T-helper 17 cell (primary cell): ENCODE data around the gene FRAT2. TPM values are rescaled to one million over a fixed set of nuclear protein-coding genes. Genes with fewer than 3 reads are reported as not detected.

Source experiments
- ATAC-seq: fragments of 150-1000 bp; cut with Tn5 transposase; 2 replicates; pipeline ENCODE4 v1.10.0; 2021; ENCODE audit warnings: mild to moderate bottlenecking, moderate library complexity
- DNase-seq, 3 donors: peaks; one replicate each; pipeline versions ENCODE4 v3.0.0 to v3.0.0-alpha.2; 2020 to 2021
- H3K9me3 ChIP-seq: one replicate; pipeline ENCODE4 v1.7.0; 2013; ENCODE audit warnings: low read length, mild to moderate bottlenecking; ENCODE audit not compliant: control insufficient read depth, poor library complexity, severe bottlenecking
- H3K27ac Mint-ChIP-seq: one replicate; pipeline ENCODE4 v1.8.0; 2022; ENCODE audit warnings: mild to moderate bottlenecking, moderate library complexity, mixed read lengths
- H3K27me3 Mint-ChIP-seq: one replicate; pipeline ENCODE4 v1.8.0; 2022; ENCODE audit warnings: mixed read lengths
- H3K36me3 Mint-ChIP-seq: one replicate; pipeline ENCODE4 v1.8.0; 2022; ENCODE audit warnings: low read depth, mixed read lengths
- H3K4me1 Mint-ChIP-seq: one replicate; pipeline ENCODE4 v1.8.0; 2022; ENCODE audit warnings: mild to moderate bottlenecking, mixed read lengths
- H3K4me3 Mint-ChIP-seq: one replicate; pipeline ENCODE4 v1.8.0; 2022; ENCODE audit warnings: mild to moderate bottlenecking, moderate library complexity, mixed read lengths
- total RNA-seq, 4 donors: library from RNA in 2 of 4; stranded (reverse) in 2 of 4; gene quantifications; one replicate each; pipeline ENCODE4 v1.2.3 and lab custom pipeline; 2022 to 2026

The FRAT2 gene
- total RNA-seq, 2 donors from 2014 or later: 16.8 to 21.7 TPM

GRCh38 chr10:97365761-97366351 is 31.3 kb upstream of the FRAT2 start:
- peaks cover 7% of the 10 kb centered on the region for H3K4me1 Mint-ChIP-seq
- peak overlapping the region; percentile 67 for H3K4me3 Mint-ChIP-seq
- ATAC-seq (no peak), DNase-seq (no peak)
- H3K27ac Mint-ChIP-seq: peak overlapping the region; percentile 82
- H3K36me3 Mint-ChIP-seq: peaks cover 19% of the 10 kb centered on the region
- no peaks in the 10 kb centered on the region for H3K27me3 Mint-ChIP-seq
- H3K9me3 ChIP-seq: no peaks in the 10 kb centered on the region

- H3K9me3 ChIP-seq: no peaks in the 10 kb centered on the region
- H3K27ac Mint-ChIP-seq: peak overlapping the region; percentile 83
- H3K27me3 Mint-ChIP-seq: no peaks in the 10 kb centered on the region
- H3K4me1 Mint-ChIP-seq: peaks cover 9% of the 10 kb centered on the region
- peaks cover 15% of the 10 kb centered on the region for H3K36me3 Mint-ChIP-seq
- no peak for ATAC-seq
- H3K4me3 Mint-ChIP-seq: peak overlapping the region; percentile 36
- no peak for DNase-seq
Measured at GRCh38 chr10:97363071-97363470, 28.5 kb upstream of the FRAT2 start.

- Mint-ChIP-seq H3K36me3 (peaks cover 15% of the 10 kb centered on the region), H3K4me1 (peaks cover 9% of the 10 kb centered on the region), H3K27ac (peak overlapping the region; percentile 83), H3K27me3 (no peaks in the 10 kb centered on the region), H3K4me3 (peak overlapping the region; percentile 36)
- no peak for ATAC-seq
- DNase-seq: no peak
- no peaks in the 10 kb centered on the region for H3K9me3 ChIP-seq
Measured at GRCh38 chr10:97362310-97363033, 27.9 kb upstream of the FRAT2 start.

GRCh38 chr10:97361537-97361901 is 27.0 kb upstream of the FRAT2 start:
- peak overlapping the region; percentile 56 for H3K27ac Mint-ChIP-seq
- H3K27me3 Mint-ChIP-seq: no peaks in the 10 kb centered on the region
- H3K9me3 ChIP-seq: no peaks in the 10 kb centered on the region
- no peak for DNase-seq
- peaks cover 9% of the 10 kb centered on the region for H3K4me1 Mint-ChIP-seq
- peaks cover 15% of the 10 kb centered on the region for H3K36me3 Mint-ChIP-seq
- H3K4me3 Mint-ChIP-seq: no peak overlapping the region
- ATAC-seq: no peak

- Mint-ChIP-seq H3K27ac (peak overlapping the region; percentile 56), H3K27me3 (no peaks in the 10 kb centered on the region), H3K4me3 (peak overlapping the region; percentile 50), H3K4me1 (peaks cover 6% of the 10 kb centered on the region), H3K36me3 (peaks cover 15% of the 10 kb centered on the region)
- no peak for ATAC-seq
- no peaks in the 10 kb centered on the region for H3K9me3 ChIP-seq
- DNase-seq: no peak
Measured at GRCh38 chr10:97360705-97361536, 26.4 kb upstream of the FRAT2 start.

GRCh38 chr10:97358781-97359180 is 24.3 kb upstream of the FRAT2 start:
- Mint-ChIP-seq H3K4me1 (peaks cover 7% of the 10 kb centered on the region), H3K4me3 (no peak overlapping the region), H3K27ac (peak overlapping the region; percentile 74), H3K27me3 (no peaks in the 10 kb centered on the region), H3K36me3 (peaks cover 5% of the 10 kb centered on the region)
- H3K9me3 ChIP-seq: no peaks in the 10 kb centered on the region
- DNase-seq: no peak
- no peak for ATAC-seq

GRCh38 chr10:97358349-97358748 is 23.8 kb upstream of the FRAT2 start:
- Mint-ChIP-seq H3K36me3 (peaks cover under 1% of the 10 kb centered on the region), H3K4me1 (peaks cover 7% of the 10 kb centered on the region)
- no peak for DNase-seq

GRCh38 chr10:97356918-97357317 is 22.4 kb upstream of the FRAT2 start:
- no peak for ATAC-seq
- no peak for DNase-seq
- Mint-ChIP-seq H3K4me1 (peaks cover 7% of the 10 kb centered on the region), H3K4me3 (no peak overlapping the region), H3K27ac (no peak overlapping the region), H3K36me3 (no peaks in the 10 kb centered on the region), H3K27me3 (no peaks in the 10 kb centered on the region)
- H3K9me3 ChIP-seq: no peaks in the 10 kb centered on the region

More at GRCh38 chr10:97358349-97358748, 23.8 kb upstream of the FRAT2 start:
- Mint-ChIP-seq H3K4me3 (no peak overlapping the region), H3K27ac (peak overlapping the region; percentile 74), H3K27me3 (no peaks in the 10 kb centered on the region)
- no peak for ATAC-seq
- no peaks in the 10 kb centered on the region for H3K9me3 ChIP-seq

GRCh38 chr10:97356318-97356914 is 21.9 kb upstream of the FRAT2 start:
- Mint-ChIP-seq H3K27me3 (no peaks in the 10 kb centered on the region), H3K36me3 (no peaks in the 10 kb centered on the region), H3K27ac (no peak overlapping the region), H3K4me1 (peaks cover 7% of the 10 kb centered on the region), H3K4me3 (peak overlapping the region; percentile 12)
- no peaks in the 10 kb centered on the region for H3K9me3 ChIP-seq
- no peak for ATAC-seq
- no peak for DNase-seq

- Mint-ChIP-seq H3K4me3 (peak overlapping the region; percentile 73), H3K27ac (peak overlapping the region; percentile 59)
Measured at GRCh38 chr10:97355571-97355975, 21.0 kb upstream of the FRAT2 start.

GRCh38 chr10:97353945-97354344 is 19.4 kb upstream of the FRAT2 start:
- H3K4me3 Mint-ChIP-seq: no peak overlapping the region
- H3K9me3 ChIP-seq: no peaks in the 10 kb centered on the region
- peaks cover 5% of the 10 kb centered on the region for H3K4me1 Mint-ChIP-seq
- no peaks in the 10 kb centered on the region for H3K27me3 Mint-ChIP-seq
- DNase-seq: no peak
- H3K27ac Mint-ChIP-seq: no peak overlapping the region
- no peaks in the 10 kb centered on the region for H3K36me3 Mint-ChIP-seq
- ATAC-seq: no peak

More at GRCh38 chr10:97355571-97355975, 21.0 kb upstream of the FRAT2 start:
- no peaks in the 10 kb centered on the region for H3K9me3 ChIP-seq
- Mint-ChIP-seq H3K4me1 (peaks cover 7% of the 10 kb centered on the region), H3K36me3 (no peaks in the 10 kb centered on the region), H3K27me3 (no peaks in the 10 kb centered on the region)
- no peak for DNase-seq
- ATAC-seq: peak; percentile 6

- H3K27me3 Mint-ChIP-seq: no peaks in the 10 kb centered on the region
- H3K27ac Mint-ChIP-seq: no peak overlapping the region
- H3K4me1 Mint-ChIP-seq: no peaks in the 10 kb centered on the region
- no peak for ATAC-seq
- no peaks in the 10 kb centered on the region for H3K36me3 Mint-ChIP-seq
- H3K4me3 Mint-ChIP-seq: no peak overlapping the region
- no peak for DNase-seq
- H3K9me3 ChIP-seq: no peaks in the 10 kb centered on the region
Measured at GRCh38 chr10:97349752-97350513, 15.4 kb upstream of the FRAT2 start.
